Omental fat pad (tissue), 4 donors: Measurements from ENCODE around the gene NQO2. TPM values are rescaled to one million over a fixed set of nuclear protein-coding genes. Genes with fewer than 3 reads are reported as not detected.

Experiments used
- ATAC-seq: fragments of 150-250 bp; one replicate; pipeline ENCODE4 v1.9.1; 2016; ENCODE audit warnings: mild to moderate bottlenecking, moderate library complexity; ENCODE audit not compliant: low FRiP score
- DNase-seq: peaks from one replicate; pipeline ENCODE4 v3.0.0-alpha.2; 2019; ENCODE audit warnings: low spot score
- CTCF ChIP-seq, 3 donors: fragments of 450-650 bp; IDR thresholded peaks; one replicate each; pipeline ENCODE4 v1.5.1; 2016 to 2017; ENCODE audit warnings: antibody characterized with exemption in 3 of 3, mild to moderate bottlenecking in 3 of 3, moderate library complexity in 2 of 3
- total RNA-seq, 4 donors: library from RNA; depleted of rRNA; stranded (reverse); fragments of >200 nt; gene quantifications; one replicate each; pipeline ENCODE4 v1.1.0, GENCODE V29; 2016

The NQO2 gene
- total RNA-seq, 4 donors from 2014 or later = 32.9 to 54.0 (median 48.1) TPM

DNA sequence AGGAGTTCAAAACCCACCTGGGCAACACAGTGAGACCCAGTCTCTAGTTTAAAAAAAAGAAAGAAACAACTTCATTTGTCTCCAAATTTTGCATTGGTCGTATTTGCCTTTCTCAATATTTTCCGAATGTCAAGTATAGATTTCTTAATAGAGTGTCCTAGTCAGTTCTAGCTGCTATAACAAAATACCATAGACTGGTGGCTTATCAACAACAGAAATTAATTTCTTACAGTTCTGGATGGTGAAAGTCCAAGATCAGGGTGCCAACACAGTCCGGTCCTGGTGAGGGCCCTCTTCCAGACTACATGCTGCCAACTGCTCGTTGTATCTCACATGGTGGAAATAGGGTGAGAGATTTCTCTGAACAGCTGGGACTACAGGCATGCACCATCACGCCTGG, 34.0 kb downstream of the NQO2 start:
- no peak for TF ChIP-seq CTCF (IDR thresholded peaks at IDR 0.05)
- ATAC-seq (no peak), DNase-seq (no peak)

- TF ChIP-seq CTCF (IDR thresholded peaks at IDR 0.05) = no peak
- ATAC-seq (no peak), DNase-seq (no peak)
Measured at GRCh38 chr6:3035397-3035796, 35.7 kb downstream of the NQO2 start.

- no peak for TF ChIP-seq CTCF (IDR thresholded peaks at IDR 0.05)
- no peak for ATAC-seq
Measured at GRCh38 chr6:3036861-3037637, 37.4 kb downstream of the NQO2 start.

DNA sequence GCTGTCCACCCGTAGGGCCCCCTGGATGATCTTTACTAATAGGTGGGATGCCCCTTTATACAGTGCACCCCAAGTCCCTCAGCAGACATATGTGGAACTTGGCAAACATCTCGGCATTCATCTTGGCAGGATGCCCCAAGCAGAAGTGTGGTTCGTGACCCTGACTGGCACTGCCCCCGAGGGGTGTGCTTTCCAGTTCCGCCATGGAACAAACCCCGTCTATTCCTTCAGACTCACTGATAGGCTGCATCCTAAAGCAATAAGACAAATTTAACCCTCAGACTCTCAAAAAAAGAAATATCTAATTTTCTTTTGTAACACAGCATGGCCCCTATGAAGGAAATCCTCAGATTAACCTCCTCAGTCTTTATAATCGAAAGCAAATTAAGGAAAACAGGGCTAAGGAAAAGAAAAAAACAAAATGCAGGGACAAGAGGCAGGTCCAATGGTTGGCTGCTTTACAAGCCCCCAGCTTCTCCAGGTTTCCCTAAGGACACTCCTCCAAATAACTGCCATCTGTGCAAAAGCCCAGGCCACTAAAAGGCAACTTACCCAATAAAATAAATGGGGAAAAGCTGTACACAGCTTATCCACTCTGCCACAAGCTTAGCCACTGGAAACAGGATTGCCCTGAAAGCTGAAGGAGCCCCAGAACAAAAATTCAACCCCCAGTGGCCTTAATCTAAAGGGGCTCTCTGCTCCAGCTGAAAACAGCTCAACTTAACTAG, 38.1 kb downstream of the NQO2 start:
- DNase-seq = no peak
- no peak for TF ChIP-seq CTCF (IDR thresholded peaks at IDR 0.05)
- no peak for ATAC-seq

More at GRCh38 chr6:3036861-3037637, 37.4 kb downstream of the NQO2 start:
- DNase-seq = no peak

GRCh38 chr6:3039384-3039783, 39.7 kb downstream of the NQO2 start:
- no peak for TF ChIP-seq CTCF (IDR thresholded peaks at IDR 0.05)
- ATAC-seq (no peak), DNase-seq (no peak)

GRCh38 chr6:3041147-3041546, 41.5 kb downstream of the NQO2 start:
- no peak for TF ChIP-seq CTCF (IDR thresholded peaks at IDR 0.05)
- no peak for DNase-seq
- no peak for ATAC-seq
